Spleen (tissue), 7 donors: ENCODE data around the gene DRD3.

Experiments used
- POLR2AphosphoS5 ChIP-seq, 3 donors: sonication (generic); formaldehyde crosslinking; IDR thresholded peaks; one replicate each; pipeline ENCODE4 v1.5.1; 2017; ENCODE audit warnings: antibody characterized with exemption in 3 of 3
- TF ChIP-seq, protein P1 (sequence below), 11 experiments: fragments of 200-600 bp in 7 of 11; fragments of 450-650 bp in 4 of 11; sonication (generic) in 4 of 11; IDR thresholded peaks in 8 of 11; conservative IDR thresholded peaks in 3 of 11; 1 replicate in 7 of 11; 2 replicates in 4 of 11; pipeline versions ENCODE4 v1.4.0 to v1.8.0; 2016 to 2021; ENCODE audit warnings: antibody characterized with exemption in 11 of 11, inconsistent platforms in 4 of 11, mild to moderate bottlenecking in 1 of 11
- donor health status: DM: no; HTN: no; CAD: no; lungs with moderate emphysema.
- donor health status: DM: no; HTN: no; CAD: no.
- donor health status: DM: no; HTN: no; CAD: no.

GRCh38 chr3:114122027-114122709, 56.7 kb downstream of the DRD3 start:
- TF ChIP-seq, protein P1, sequence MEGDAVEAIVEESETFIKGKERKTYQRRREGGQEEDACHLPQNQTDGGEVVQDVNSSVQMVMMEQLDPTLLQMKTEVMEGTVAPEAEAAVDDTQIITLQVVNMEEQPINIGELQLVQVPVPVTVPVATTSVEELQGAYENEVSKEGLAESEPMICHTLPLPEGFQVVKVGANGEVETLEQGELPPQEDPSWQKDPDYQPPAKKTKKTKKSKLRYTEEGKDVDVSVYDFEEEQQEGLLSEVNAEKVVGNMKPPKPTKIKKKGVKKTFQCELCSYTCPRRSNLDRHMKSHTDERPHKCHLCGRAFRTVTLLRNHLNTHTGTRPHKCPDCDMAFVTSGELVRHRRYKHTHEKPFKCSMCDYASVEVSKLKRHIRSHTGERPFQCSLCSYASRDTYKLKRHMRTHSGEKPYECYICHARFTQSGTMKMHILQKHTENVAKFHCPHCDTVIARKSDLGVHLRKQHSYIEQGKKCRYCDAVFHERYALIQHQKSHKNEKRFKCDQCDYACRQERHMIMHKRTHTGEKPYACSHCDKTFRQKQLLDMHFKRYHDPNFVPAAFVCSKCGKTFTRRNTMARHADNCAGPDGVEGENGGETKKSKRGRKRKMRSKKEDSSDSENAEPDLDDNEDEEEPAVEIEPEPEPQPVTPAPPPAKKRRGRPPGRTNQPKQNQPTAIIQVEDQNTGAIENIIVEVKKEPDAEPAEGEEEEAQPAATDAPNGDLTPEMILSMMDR (IDR thresholded peaks at IDR 0.05 in 8 of 11, conservative IDR thresholded peaks at IDR 0.05 in 3 of 11): peak in 2 of 11 experiments; percentile 6
- peak in 1 of 3 donors; percentile 74 for TF ChIP-seq POLR2AphosphoS5 (IDR thresholded peaks at IDR 0.05)
